Embryonic facial prominence (tissue), 1 donor: ENCODE measurements around the gene ACVRL1.

Experiments
- DNase-seq: peaks from one replicate; pipeline ENCODE4 v3.0.0-alpha.2; 2016; ENCODE audit errors: extremely low spot score

The ACVRL1 gene

GRCh38 chr12:51962737-51963136 lies 55.4 kb downstream of the ACVRL1 start:
- DNase-seq = no peak

GRCh38 chr12:51963477-51963876 lies 56.2 kb downstream of the ACVRL1 start:
- DNase-seq = no peak

DNA sequence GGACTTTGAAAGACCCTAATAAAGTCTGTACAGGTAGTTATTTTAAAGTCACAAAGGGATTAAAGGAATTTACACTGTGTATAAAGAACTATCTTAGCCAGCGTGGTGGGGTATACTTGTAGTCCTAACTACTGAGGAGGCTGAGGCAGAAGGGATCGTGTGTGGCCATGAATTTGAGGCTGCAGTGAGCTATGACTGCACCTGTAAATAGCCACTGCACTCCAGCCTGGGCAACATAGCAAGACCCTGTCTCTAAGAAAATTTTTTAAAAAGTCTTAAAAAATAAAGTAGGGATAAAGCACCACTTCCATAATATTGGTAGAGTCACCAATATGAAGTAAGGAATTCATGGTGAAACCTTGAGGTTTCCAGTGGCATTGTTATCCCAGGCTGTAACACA lies 62.3 kb downstream of the ACVRL1 start:
- DNase-seq = no peak

- DNase-seq = no peak
Observed at GRCh38 chr12:51970904-51971646, 63.8 kb downstream of the ACVRL1 start.

GRCh38 chr12:51971679-51972421 lies 64.5 kb downstream of the ACVRL1 start:
- DNase-seq = no peak

DNA sequence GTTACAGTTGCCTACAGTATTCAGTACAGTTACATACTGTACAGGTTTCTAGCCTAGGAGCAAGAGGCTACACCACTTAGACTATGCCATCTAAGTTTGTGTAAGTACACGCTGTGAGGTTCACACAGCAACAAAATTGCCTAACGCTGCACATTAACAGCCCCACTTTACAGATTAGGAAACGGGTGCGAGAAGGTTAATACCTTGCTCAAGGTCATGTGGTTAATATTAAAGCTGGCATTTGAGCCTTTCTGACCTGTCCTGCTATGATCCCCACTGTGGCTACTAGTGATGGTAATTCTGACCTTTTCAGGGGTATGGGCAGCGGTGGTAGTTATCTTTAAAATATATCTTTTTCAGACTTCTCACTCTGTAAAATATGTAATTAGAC lies 65.1 kb downstream of the ACVRL1 start:
- no peak for DNase-seq

DNA sequence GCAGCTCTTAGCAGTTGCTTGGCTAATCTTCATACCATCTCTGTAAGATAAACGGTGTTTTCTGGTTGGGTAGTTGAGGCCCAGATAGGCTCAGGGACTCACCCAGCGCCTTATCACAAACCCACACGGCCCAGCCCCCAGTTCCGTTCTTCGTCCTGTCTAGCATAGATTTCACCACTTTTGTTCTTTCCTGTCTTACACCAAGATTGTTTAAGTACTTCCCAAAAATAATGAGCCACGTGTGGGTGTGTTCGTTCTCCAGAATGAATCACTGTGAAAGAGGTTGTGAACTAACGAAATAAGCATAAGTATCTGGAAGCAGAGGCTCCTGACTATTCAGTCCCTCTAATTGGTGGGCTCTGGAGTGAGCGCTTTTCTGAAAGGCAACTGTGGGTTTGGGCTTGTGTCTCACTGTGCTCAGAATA lies 65.6 kb downstream of the ACVRL1 start:
- DNase-seq = no peak
